ENCODE measurements around the gene EPB41. TPM values are rescaled to one million over a fixed set of nuclear protein-coding genes. Genes with fewer than 3 reads are reported as not detected.

The EPB41 gene
- total RNA-seq, 4 donors from 2014 or later: 28.8 to 57.6 (median 43.2) TPM

GRCh38 chr1:29152046-29152805 lies 237.9 kb downstream of the EPB41 start:
- DNase-seq (ENCODE audit: low spot score) (no peak), ATAC-seq (ENCODE audit: low FRiP score) (no peak)
- TF ChIP-seq CTCF (IDR thresholded peaks at IDR 0.05): no peak

- no peak for TF ChIP-seq CTCF (IDR thresholded peaks at IDR 0.05)
- DNase-seq (ENCODE audit: low spot score): no peak
- peak; percentile 56 for ATAC-seq (ENCODE audit: low FRiP score)
Measured at GRCh38 chr1:29156543-29157268, 242.3 kb downstream of the EPB41 start.

- ATAC-seq (ENCODE audit: low FRiP score): no peak
- no peak for TF ChIP-seq CTCF (IDR thresholded peaks at IDR 0.05)
- no peak for DNase-seq (ENCODE audit: low spot score)
Measured at GRCh38 chr1:29157269-29157601, 242.9 kb downstream of the EPB41 start.

- no peak for ATAC-seq (ENCODE audit: low FRiP score)
- TF ChIP-seq CTCF (IDR thresholded peaks at IDR 0.05): no peak
Measured at GRCh38 chr1:29159773-29160172, 245.4 kb downstream of the EPB41 start.

GRCh38 chr1:29162025-29162424 lies 247.7 kb downstream of the EPB41 start:
- DNase-seq (ENCODE audit: low spot score) (no peak), ATAC-seq (ENCODE audit: low FRiP score) (no peak)
- no peak for TF ChIP-seq CTCF (IDR thresholded peaks at IDR 0.05)

More at GRCh38 chr1:29159773-29160172, 245.4 kb downstream of the EPB41 start:
- DNase-seq (ENCODE audit: low spot score): no peak

GRCh38 chr1:29162476-29163138 lies 248.2 kb downstream of the EPB41 start:
- TF ChIP-seq CTCF (IDR thresholded peaks at IDR 0.05): no peak
- ATAC-seq (ENCODE audit: low FRiP score) (no peak), DNase-seq (ENCODE audit: low spot score) (no peak)

Data from omental fat pad (tissue), 4 donors.